Left hindlimb (tissue), 1 donor: ENCODE results near the gene P3H1.
A peak's percentile ranks its signal among the peaks of the same experiment; 100 is the strongest.
"Not testable (repeated sequence)": the region's sequence is repeated elsewhere in the genome, so short reads cannot be mapped to it uniquely, and the experiment has no call there.

Source experiments
- DNase-seq: peaks from one replicate; pipeline ENCODE4 v3.0.0-alpha.2; 2018

P3H1 gene

GRCh38 chr1:42766741-42767509, at the start of gene P3H1, which contains the start of gene C1orf50:
Gene P3H1, minus strand, starts transcription at chr1:42767028. Its CDS starts 57 bp downstream, at chr1:42766971.
Gene C1orf50, plus strand, starts transcription at chr1:42767249. Its CDS starts 63 bp downstream, at chr1:42767312.
- DNase-seq, result peak; percentile 100

GRCh38 chr1:42815941-42816584, 49.2 kb upstream of the P3H1 start:
- DNase-seq, result no peak

GRCh38 chr1:42814815-42815214, 48.0 kb upstream of the P3H1 start:
- not testable (repeated sequence) for DNase-seq

GRCh38 chr1:42807056-42807668, 40.3 kb upstream of the P3H1 start:
- DNase-seq, result no peak

- no peak for DNase-seq
These were observed 39.8 kb upstream of the P3H1 start for GRCh38 chr1:42806593-42806992.

GRCh38 chr1:42806171-42806570, 39.3 kb upstream of the P3H1 start:
- DNase-seq, result no peak

- no peak for DNase-seq
These were observed 35.1 kb upstream of the P3H1 start for GRCh38 chr1:42801832-42802473.

- no peak for DNase-seq
These were observed 31.2 kb upstream of the P3H1 start for GRCh38 chr1:42797979-42798378.

GRCh38 chr1:42797414-42797813, 30.6 kb upstream of the P3H1 start:
- DNase-seq, result no peak

GRCh38 chr1:42793824-42794223, 27.0 kb upstream of the P3H1 start:
- no peak for DNase-seq

- no peak for DNase-seq
These were observed 21.2 kb upstream of the P3H1 start for GRCh38 chr1:42788021-42788420.

- no peak for DNase-seq
These were observed 19.3 kb upstream of the P3H1 start for GRCh38 chr1:42786097-42786496.

GRCh38 chr1:42784946-42785693, 18.3 kb upstream of the P3H1 start, which contains the start of gene TMEM269:
Gene TMEM269, plus strand, starts transcription at chr1:42784991. Its CDS starts 4,903 bp downstream, at chr1:42789894.
- peak; percentile 56 for DNase-seq

- DNase-seq, result no peak
These were observed 17.7 kb upstream of the P3H1 start for GRCh38 chr1:42784547-42784945.

GRCh38 chr1:42783092-42783491, 16.3 kb upstream of the P3H1 start:
- DNase-seq, result no peak

- no peak for DNase-seq
These were observed 13.3 kb upstream of the P3H1 start for GRCh38 chr1:42780176-42780575.

- no peak for DNase-seq
These were observed 12.9 kb upstream of the P3H1 start for GRCh38 chr1:42779725-42780124.

GRCh38 chr1:42777852-42778251, 11.0 kb upstream of the P3H1 start:
- no peak for DNase-seq

- no peak for DNase-seq
These were observed 9.7 kb upstream of the P3H1 start for GRCh38 chr1:42776502-42776901.

- no peak for DNase-seq
These were observed 8.2 kb upstream of the P3H1 start for GRCh38 chr1:42774928-42775526.

GRCh38 chr1:42773420-42773819, 6.6 kb upstream of the P3H1 start:
- no peak for DNase-seq

- no peak for DNase-seq
These were observed 3.0 kb upstream of the P3H1 start for GRCh38 chr1:42769811-42770210.
